ENCODE results near the gene GSTA4. TPM values are rescaled to one million over a fixed set of nuclear protein-coding genes. Genes with fewer than 3 reads are reported as not detected.

The GSTA4 gene
- total RNA-seq, 2 experiments from 2014 or later = 8.4 to 8.5 TPM

- H3K27ac Mint-ChIP-seq = no peak overlapping the region
- no peaks in the 10 kb centered on the region for H3K36me3 Mint-ChIP-seq
- no peaks in the 10 kb centered on the region for H3K4me1 Mint-ChIP-seq
- no peak overlapping the region for H3K4me3 Mint-ChIP-seq
- no peak for DNase-seq
- no peaks in the 10 kb centered on the region for H3K27me3 Mint-ChIP-seq
- no peaks in the 10 kb centered on the region for H3K9me3 Mint-ChIP-seq
Observed at GRCh38 chr6:52931351-52931750, 63.7 kb downstream of the GSTA4 start.

- Mint-ChIP-seq H3K4me3 (no peak overlapping the region), H3K27me3 (no peaks in the 10 kb centered on the region), H3K9me3 (no peaks in the 10 kb centered on the region), H3K27ac (no peak overlapping the region), H3K36me3 (no peaks in the 10 kb centered on the region), H3K4me1 (no peaks in the 10 kb centered on the region)
- DNase-seq = no peak
Observed at GRCh38 chr6:52929321-52930164, 65.5 kb downstream of the GSTA4 start.

Other genes starting within 250 kb of the GSTA4 start
- not detected for gene GSTA2, start 231.8 kb downstream of the GSTA4 start, total RNA-seq
- not detected for gene GSTA1, start 191.5 kb downstream of the GSTA4 start, total RNA-seq
- gene GSTA5, start 154.5 kb downstream of the GSTA4 start, total RNA-seq = not detected
- not detected for gene GSTA3, start 85.6 kb downstream of the GSTA4 start, total RNA-seq
- gene CILK1, start 66.5 kb upstream of the GSTA4 start, total RNA-seq = 1 to 10 TPM; 6.2 to 6.4 TPM
- gene FBXO9, start 70.1 kb upstream of the GSTA4 start, total RNA-seq = 10 to 100 TPM; 55.4 to 56.2 TPM
- gene GCM1, start 153.6 kb upstream of the GSTA4 start, total RNA-seq = not detected